ENCODE measurements around the gene EPB41L3. TPM values are rescaled to one million over a fixed set of nuclear protein-coding genes. Genes with fewer than 3 reads are reported as not detected.

EPB41L3 gene
- total RNA-seq, 1 donor from 2014 or later, result 6.3 TPM

GRCh38 chr18:5478261-5478660 is 65.5 kb downstream of the EPB41L3 start:
- Histone ChIP-seq H3K36me3 (no peaks in the 10 kb centered on the region), H3K27me3 (ENCODE audit: low read depth) (no peaks in the 10 kb centered on the region), H3K4me3 (no peak overlapping the region), H3K27ac (replicated peaks) (no peak overlapping the region), H3K4me1 (no peaks in the 10 kb centered on the region), H3K9me3 (replicated peaks) (no peaks in the 10 kb centered on the region)
- intact Hi-C loops (cut with micrococcal nuclease), result no loop called here
- no peak for DNase-seq
- TF ChIP-seq CTCF (IDR thresholded peaks at IDR 0.05; ENCODE audit: borderline replicate concordance), result no peak

GRCh38 chr18:5476961-5477800 is 66.6 kb downstream of the EPB41L3 start:
- H3K27ac ChIP-seq (replicated peaks), result no peak overlapping the region
- no peaks in the 10 kb centered on the region for H3K27me3 ChIP-seq (ENCODE audit: low read depth)
- H3K36me3 ChIP-seq, result no peaks in the 10 kb centered on the region
- intact Hi-C loops (cut with micrococcal nuclease), result no loop called here
- H3K4me1 ChIP-seq, result no peaks in the 10 kb centered on the region
- TF ChIP-seq CTCF (IDR thresholded peaks at IDR 0.05; ENCODE audit: borderline replicate concordance), result no peak
- H3K4me3 ChIP-seq, result no peak overlapping the region
- DNase-seq, result no peak
- no peaks in the 10 kb centered on the region for H3K9me3 ChIP-seq (replicated peaks)

GRCh38 chr18:5475267-5475666 is 68.5 kb downstream of the EPB41L3 start:
- H3K9me3 ChIP-seq (replicated peaks), result no peaks in the 10 kb centered on the region
- no peak for TF ChIP-seq CTCF (IDR thresholded peaks at IDR 0.05; ENCODE audit: borderline replicate concordance)
- no peaks in the 10 kb centered on the region for H3K27me3 ChIP-seq (ENCODE audit: low read depth)
- intact Hi-C loops (cut with micrococcal nuclease), result no loop called here
- H3K4me1 ChIP-seq, result no peaks in the 10 kb centered on the region
- no peaks in the 10 kb centered on the region for H3K36me3 ChIP-seq
- no peak overlapping the region for H3K4me3 ChIP-seq
- no peak overlapping the region for H3K27ac ChIP-seq (replicated peaks)
- no peak for DNase-seq

- Histone ChIP-seq H3K27ac (replicated peaks) (no peak overlapping the region), H3K27me3 (ENCODE audit: low read depth) (no peaks in the 10 kb centered on the region), H3K4me1 (no peaks in the 10 kb centered on the region), H3K36me3 (no peaks in the 10 kb centered on the region), H3K4me3 (no peak overlapping the region), H3K9me3 (replicated peaks) (no peaks in the 10 kb centered on the region)
- no peak for TF ChIP-seq CTCF (IDR thresholded peaks at IDR 0.05; ENCODE audit: borderline replicate concordance)
- intact Hi-C loops (cut with micrococcal nuclease), result no loop called here
- DNase-seq, result no peak
These were observed 74.5 kb downstream of the EPB41L3 start for GRCh38 chr18:5469340-5469739.

- no peak for DNase-seq
- H3K4me1 ChIP-seq, result peaks cover 4% of the 10 kb centered on the region
- H3K4me3 ChIP-seq, result no peak overlapping the region
- H3K27ac ChIP-seq (replicated peaks), result no peak overlapping the region
- no peaks in the 10 kb centered on the region for H3K9me3 ChIP-seq (replicated peaks)
- TF ChIP-seq CTCF (IDR thresholded peaks at IDR 0.05; ENCODE audit: borderline replicate concordance), result no peak
- no peaks in the 10 kb centered on the region for H3K36me3 ChIP-seq
- no peaks in the 10 kb centered on the region for H3K27me3 ChIP-seq (ENCODE audit: low read depth)
- intact Hi-C loops (cut with micrococcal nuclease), result no loop called here
These were observed 75.4 kb downstream of the EPB41L3 start for GRCh38 chr18:5468394-5468793.

Data from left ventricle myocardium inferior (tissue), 1 donor.